ENCODE data around the gene SLC38A1.

The SLC38A1 gene

GRCh38 chr12:46160981-46161690 is 107.7 kb downstream of the SLC38A1 start:
- peaks cover 4% of the 10 kb centered on the region for H3K9me3 ChIP-seq (ENCODE audit: insufficient read depth, low read length, severe bottlenecking)
- no peak overlapping the region for H3K4me2 ChIP-seq (ENCODE audit: insufficient read depth, low read length)
- H2AFZ ChIP-seq (ENCODE audit: low read depth, low read length), result no peak overlapping the region
- no peak for ATAC-seq (ENCODE audit: insufficient read depth, low read depth)
- TF ChIP-seq CTCF (IDR thresholded peaks at IDR 0.05; ENCODE audit: borderline replicate concordance, extremely low read depth, low read length, poor library complexity, severe bottlenecking), result no peak
- TF ChIP-seq EZH2 (IDR thresholded peaks at IDR 0.05; ENCODE audit: borderline replicate concordance, low read depth, low read length, severe bottlenecking), result no peak
- DNase-seq, result no peak
- H3K79me2 ChIP-seq (ENCODE audit: insufficient read depth, low read length), result no peaks in the 10 kb centered on the region
- H3K27me3 ChIP-seq (ENCODE audit: insufficient read depth, low read length, poor library complexity), result no peaks in the 10 kb centered on the region
- no peak overlapping the region for H3K4me3 ChIP-seq (ENCODE audit: low read depth in 1 of 2, low read length in 2 of 2)
- H3K9ac ChIP-seq (ENCODE audit: low read depth, low read length), result no peak overlapping the region
- H3K36me3 ChIP-seq (ENCODE audit: insufficient read depth, low read length), result no peaks in the 10 kb centered on the region
- no peak overlapping the region for H3K27ac ChIP-seq (ENCODE audit: low read length)
- no peaks in the 10 kb centered on the region for H3K4me1 ChIP-seq (ENCODE audit: insufficient read depth, low read length)
- H4K20me1 ChIP-seq (ENCODE audit: insufficient read depth, low read length), result no peaks in the 10 kb centered on the region

GRCh38 chr12:46160101-46160980 is 108.5 kb downstream of the SLC38A1 start:
- H3K27me3 ChIP-seq (ENCODE audit: insufficient read depth, low read length, poor library complexity), result no peaks in the 10 kb centered on the region
- H3K4me1 ChIP-seq (ENCODE audit: insufficient read depth, low read length), result no peaks in the 10 kb centered on the region
- no peak for TF ChIP-seq CTCF (IDR thresholded peaks at IDR 0.05; ENCODE audit: borderline replicate concordance, extremely low read depth, low read length, poor library complexity, severe bottlenecking)
- no peak for TF ChIP-seq EZH2 (IDR thresholded peaks at IDR 0.05; ENCODE audit: borderline replicate concordance, low read depth, low read length, severe bottlenecking)
- no peaks in the 10 kb centered on the region for H3K79me2 ChIP-seq (ENCODE audit: insufficient read depth, low read length)
- no peak overlapping the region for H3K4me2 ChIP-seq (ENCODE audit: insufficient read depth, low read length)
- H3K36me3 ChIP-seq (ENCODE audit: insufficient read depth, low read length), result no peaks in the 10 kb centered on the region
- no peak overlapping the region for H3K4me3 ChIP-seq (ENCODE audit: low read depth in 1 of 2, low read length in 2 of 2)
- H3K27ac ChIP-seq (ENCODE audit: low read length), result no peak overlapping the region
- H3K9ac ChIP-seq (ENCODE audit: low read depth, low read length), result no peak overlapping the region
- DNase-seq, result no peak
- no peak overlapping the region for H2AFZ ChIP-seq (ENCODE audit: low read depth, low read length)
- no peak for ATAC-seq (ENCODE audit: insufficient read depth, low read depth)
- no peaks in the 10 kb centered on the region for H4K20me1 ChIP-seq (ENCODE audit: insufficient read depth, low read length)
- H3K9me3 ChIP-seq (ENCODE audit: insufficient read depth, low read length, severe bottlenecking), result peaks cover 7% of the 10 kb centered on the region

GRCh38 chr12:46159309-46159901 is 109.4 kb downstream of the SLC38A1 start:
- peaks cover 7% of the 10 kb centered on the region for H3K9me3 ChIP-seq (ENCODE audit: insufficient read depth, low read length, severe bottlenecking)
- no peaks in the 10 kb centered on the region for H3K36me3 ChIP-seq (ENCODE audit: insufficient read depth, low read length)
- H3K9ac ChIP-seq (ENCODE audit: low read depth, low read length), result no peak overlapping the region
- H3K27ac ChIP-seq (ENCODE audit: low read length), result no peak overlapping the region
- DNase-seq, result no peak
- TF ChIP-seq EZH2 (IDR thresholded peaks at IDR 0.05; ENCODE audit: borderline replicate concordance, low read depth, low read length, severe bottlenecking), result no peak
- no peak for TF ChIP-seq CTCF (IDR thresholded peaks at IDR 0.05; ENCODE audit: borderline replicate concordance, extremely low read depth, low read length, poor library complexity, severe bottlenecking)
- no peak overlapping the region for H2AFZ ChIP-seq (ENCODE audit: low read depth, low read length)
- H3K4me2 ChIP-seq (ENCODE audit: insufficient read depth, low read length), result no peak overlapping the region
- H3K27me3 ChIP-seq (ENCODE audit: insufficient read depth, low read length, poor library complexity), result no peaks in the 10 kb centered on the region
- H3K79me2 ChIP-seq (ENCODE audit: insufficient read depth, low read length), result no peaks in the 10 kb centered on the region
- H3K4me1 ChIP-seq (ENCODE audit: insufficient read depth, low read length), result no peaks in the 10 kb centered on the region
- ATAC-seq (ENCODE audit: insufficient read depth, low read depth), result no peak
- no peak overlapping the region for H3K4me3 ChIP-seq (ENCODE audit: low read depth in 1 of 2, low read length in 2 of 2)
- H4K20me1 ChIP-seq (ENCODE audit: insufficient read depth, low read length), result no peaks in the 10 kb centered on the region
